Dermis blood vessel endothelial cell (primary cell): Measurements from ENCODE around the gene NISCH. TPM values are rescaled to one million over a fixed set of nuclear protein-coding genes. Genes with fewer than 3 reads are reported as not detected.

Source experiments
- DNase-seq: peaks from one replicate; pipeline ENCODE4 v3.0.0; 2010
- total RNA-seq: library from RNA; depleted of rRNA; stranded (reverse); fragments of >200 nt; gene quantifications from 2 replicates; pipeline ENCODE4 v1.2.3, GENCODE V29; 2014

NISCH gene
- total RNA-seq, 1 donor from 2014 or later = 106 TPM

GRCh38 chr3:52527732-52528585 is 72.6 kb downstream of the NISCH start:
- DNase-seq = no peak

GRCh38 chr3:52528586-52529375 is 73.4 kb downstream of the NISCH start:
- DNase-seq = no peak

- DNase-seq = peak; percentile 69
Observed at GRCh38 chr3:52529376-52530333, 74.3 kb downstream of the NISCH start.

- DNase-seq = no peak
Observed at GRCh38 chr3:52530918-52531826, 75.8 kb downstream of the NISCH start.

GRCh38 chr3:52531860-52532516 is 76.6 kb downstream of the NISCH start:
- DNase-seq = no peak

- DNase-seq = peak; percentile 86
Observed at GRCh38 chr3:52532517-52532837, 77.1 kb downstream of the NISCH start.

GRCh38 chr3:52532838-52533622 is 77.6 kb downstream of the NISCH start:
- peak; percentile 42 for DNase-seq

- DNase-seq = peak; percentile 80
Observed at GRCh38 chr3:52533623-52534280, 78.3 kb downstream of the NISCH start, which contains the start of gene NT5DC2. Gene NT5DC2 (minus strand): TSS chr3:52533857. CDS start chr3:52533737, 120 bp downstream.

GRCh38 chr3:52534281-52535183 is 79.1 kb downstream of the NISCH start:
- DNase-seq = peak; percentile 39

- no peak for DNase-seq
Observed at GRCh38 chr3:52535411-52536111, 80.2 kb downstream of the NISCH start.

- DNase-seq = no peak
Observed at GRCh38 chr3:52536112-52536368, 80.6 kb downstream of the NISCH start.

- peak; percentile 99 for DNase-seq
Observed at GRCh38 chr3:52536369-52537164, 81.2 kb downstream of the NISCH start, which contains the start of gene UQCC5. Gene UQCC5 (plus strand): TSS chr3:52536605. CDS start chr3:52536756, 151 bp downstream.

- no peak for DNase-seq
Observed at GRCh38 chr3:52537165-52537620, 81.8 kb downstream of the NISCH start.

- DNase-seq = no peak
Observed at GRCh38 chr3:52537726-52538421, 82.5 kb downstream of the NISCH start.

GRCh38 chr3:52539010-52539653 is 83.7 kb downstream of the NISCH start:
- DNase-seq = no peak

GRCh38 chr3:52541050-52541449 is 85.6 kb downstream of the NISCH start:
- no peak for DNase-seq
